SU-DHL-6 (cell line): ENCODE data around the gene RTF1.

ENCODE experiments used
- H2AFZ ChIP-seq: fragments of 200-600 bp; sonication (generic); 2 replicates; pipeline ENCODE4 v1.6.1; 2014; ENCODE audit warnings: low read depth, mild to moderate bottlenecking, moderate library complexity, mixed read lengths, antibody characterized with exemption, low read length; ENCODE audit not compliant: severe bottlenecking
- H3F3A ChIP-seq: fragments of 200-600 bp; shearing (Covaris generic); 2 replicates; pipeline ENCODE4 v1.6.0; 2016; ENCODE audit warnings: antibody characterized with exemption, mild to moderate bottlenecking; ENCODE audit not compliant: insufficient read depth
- H3K27ac ChIP-seq: fragments of 200-600 bp; sonication (generic); 2 replicates; pipeline ENCODE4 v1.5.1; 2016; ENCODE audit warnings: low read depth, mild to moderate bottlenecking, low read length, moderate library complexity, mixed read lengths
- H3K27me3 ChIP-seq: fragments of 200-600 bp; sonication (generic), shearing (Covaris generic); 2 replicates; pipeline ENCODE4 v1.6.0; 2014; ENCODE audit warnings: mild to moderate bottlenecking, low read length
- H3K36me3 ChIP-seq: fragments of 200-600 bp; sonication (generic); 2 replicates; pipeline ENCODE4 v1.6.1; 2014; ENCODE audit warnings: mild to moderate bottlenecking, low read length, mixed read lengths
- H3K4me2 ChIP-seq: fragments of 300-600, 200-600 bp; shearing (Covaris generic), sonication (generic); 2 replicates; pipeline ENCODE4 v1.6.0; 2014; ENCODE audit warnings: low read length, low read depth, mild to moderate bottlenecking; ENCODE audit not compliant: poor library complexity, severe bottlenecking
- H3K4me3 ChIP-seq: fragments of 200-600 bp; sonication (generic); 2 replicates; pipeline ENCODE4 v1.5.1; 2014; ENCODE audit warnings: antibody characterized with exemption, low read length, mild to moderate bottlenecking, mixed read lengths; ENCODE audit not compliant: insufficient read depth, poor library complexity, severe bottlenecking
- H3K79me2 ChIP-seq: fragments of 200-600 bp; sonication (generic); 2 replicates; pipeline ENCODE4 v1.6.1; 2014; ENCODE audit warnings: mild to moderate bottlenecking, low read length, moderate library complexity; ENCODE audit not compliant: insufficient read depth
- H3K9ac ChIP-seq: fragments of 200-600 bp; sonication (generic); 2 replicates; pipeline ENCODE4 v1.7.0; 2014; ENCODE audit warnings: mild to moderate bottlenecking, low read length
- H3K9me2 ChIP-seq: fragments of 200-600 bp; sonication (generic); replicated peaks from 2 replicates; pipeline ENCODE4 v1.6.1; 2014; ENCODE audit warnings: low read length; ENCODE audit not compliant: insufficient read depth
- H3K9me3 ChIP-seq: fragments of 200-600 bp; sonication (generic); 2 replicates; pipeline ENCODE4 v1.6.1; 2014; ENCODE audit warnings: low read length, mixed read lengths; ENCODE audit not compliant: insufficient read depth
- H4K20me1 ChIP-seq: fragments of 200-600 bp; sonication (generic); 2 replicates; pipeline ENCODE4 v1.6.1; 2014; ENCODE audit warnings: low read depth, mild to moderate bottlenecking, antibody characterized with exemption, low read length, moderate library complexity, mixed read lengths
- EZH2phosphoT487 ChIP-seq: fragments of 200-600 bp; sonication (generic), shearing (Covaris generic); conservative IDR thresholded peaks from 2 replicates; pipeline ENCODE4 v1.6.1; 2018; ENCODE audit warnings: mild to moderate bottlenecking, antibody characterized with exemption, low read length, moderate library complexity, mixed read lengths
- TF ChIP-seq, protein P1 (sequence below): fragments of 200-600 bp; sonication (generic); IDR thresholded peaks from one replicate; pipeline ENCODE4 v1.5.1; 2017; ENCODE audit warnings: antibody characterized with exemption, mild to moderate bottlenecking, low read length, moderate library complexity; ENCODE audit not compliant: insufficient read depth, poor library complexity, severe bottlenecking

The RTF1 gene

DNA sequence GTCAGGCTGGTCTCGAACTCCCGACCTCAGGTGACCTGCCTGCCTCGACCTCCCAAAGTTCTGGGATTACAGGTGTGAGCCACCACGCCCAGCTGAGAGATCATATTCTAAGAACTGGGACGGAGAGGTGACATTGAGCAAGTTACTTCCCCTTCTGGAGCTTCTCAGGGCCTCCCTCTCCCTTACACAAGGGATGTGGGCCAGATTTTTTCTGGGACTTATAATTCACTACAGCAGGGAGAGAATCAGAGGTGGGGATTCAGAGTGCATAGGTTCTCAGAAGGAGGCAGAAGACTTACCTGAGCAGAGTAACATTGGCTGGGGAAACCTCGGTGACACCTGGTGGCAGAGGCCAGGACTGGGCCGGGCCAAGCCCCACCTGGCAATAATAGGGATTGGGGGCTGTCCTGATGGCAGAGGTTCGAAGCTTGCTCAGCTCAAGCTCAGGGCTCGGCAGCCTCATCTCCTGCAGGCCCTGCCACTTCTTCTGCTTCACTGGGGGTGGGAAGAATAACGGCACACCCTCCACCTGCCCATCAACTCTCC is 90.0 kb downstream of the RTF1 start:
- Histone ChIP-seq H3K9me2 (no peaks in the 10 kb centered on the region), H3F3A (no peaks in the 10 kb centered on the region), H3K9ac (no peak overlapping the region), H3K79me2 (no peaks in the 10 kb centered on the region), H3K27me3 (no peaks in the 10 kb centered on the region), H3K4me3 (no peak overlapping the region), H3K27ac (no peak overlapping the region), H3K4me2 (no peak overlapping the region), H3K9me3 (no peaks in the 10 kb centered on the region), H3K36me3 (no peaks in the 10 kb centered on the region), H4K20me1 (no peaks in the 10 kb centered on the region), H2AFZ (no peak overlapping the region)
- TF ChIP-seq, protein P1, sequence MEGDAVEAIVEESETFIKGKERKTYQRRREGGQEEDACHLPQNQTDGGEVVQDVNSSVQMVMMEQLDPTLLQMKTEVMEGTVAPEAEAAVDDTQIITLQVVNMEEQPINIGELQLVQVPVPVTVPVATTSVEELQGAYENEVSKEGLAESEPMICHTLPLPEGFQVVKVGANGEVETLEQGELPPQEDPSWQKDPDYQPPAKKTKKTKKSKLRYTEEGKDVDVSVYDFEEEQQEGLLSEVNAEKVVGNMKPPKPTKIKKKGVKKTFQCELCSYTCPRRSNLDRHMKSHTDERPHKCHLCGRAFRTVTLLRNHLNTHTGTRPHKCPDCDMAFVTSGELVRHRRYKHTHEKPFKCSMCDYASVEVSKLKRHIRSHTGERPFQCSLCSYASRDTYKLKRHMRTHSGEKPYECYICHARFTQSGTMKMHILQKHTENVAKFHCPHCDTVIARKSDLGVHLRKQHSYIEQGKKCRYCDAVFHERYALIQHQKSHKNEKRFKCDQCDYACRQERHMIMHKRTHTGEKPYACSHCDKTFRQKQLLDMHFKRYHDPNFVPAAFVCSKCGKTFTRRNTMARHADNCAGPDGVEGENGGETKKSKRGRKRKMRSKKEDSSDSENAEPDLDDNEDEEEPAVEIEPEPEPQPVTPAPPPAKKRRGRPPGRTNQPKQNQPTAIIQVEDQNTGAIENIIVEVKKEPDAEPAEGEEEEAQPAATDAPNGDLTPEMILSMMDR, result no peak
- no peak for TF ChIP-seq EZH2phosphoT487

DNA sequence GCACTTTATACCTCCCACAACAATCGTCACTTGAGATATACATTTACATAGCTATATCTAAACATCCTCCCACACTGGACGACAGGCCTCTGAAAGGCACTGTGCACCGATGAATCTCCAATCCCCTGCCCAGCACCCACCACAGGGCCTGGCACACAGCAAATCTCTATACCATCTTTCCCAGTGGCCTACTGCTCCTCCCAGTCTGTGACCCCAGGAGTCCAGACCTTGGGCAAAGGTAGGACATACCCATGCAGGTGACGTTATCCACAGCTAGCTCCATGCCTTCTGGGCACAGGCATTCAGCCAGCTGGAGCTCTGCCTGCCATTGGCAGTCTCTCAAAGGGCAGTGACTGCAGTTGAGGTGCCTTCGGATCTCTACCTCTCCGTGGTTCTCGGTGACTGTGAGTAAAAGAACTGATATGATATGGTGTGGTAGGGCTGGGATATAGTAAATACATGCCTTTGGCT is 91.0 kb downstream of the RTF1 start:
- Histone ChIP-seq H3K4me2 (no peak overlapping the region), H3F3A (no peaks in the 10 kb centered on the region), H2AFZ (no peak overlapping the region), H3K9me2 (no peaks in the 10 kb centered on the region), H3K27me3 (no peaks in the 10 kb centered on the region), H3K79me2 (no peaks in the 10 kb centered on the region), H3K27ac (no peak overlapping the region), H3K9me3 (no peaks in the 10 kb centered on the region), H3K36me3 (no peaks in the 10 kb centered on the region), H4K20me1 (no peaks in the 10 kb centered on the region), H3K9ac (no peak overlapping the region), H3K4me3 (no peak overlapping the region)
- TF ChIP-seq, protein P1, result no peak
- TF ChIP-seq EZH2phosphoT487, result no peak

DNA sequence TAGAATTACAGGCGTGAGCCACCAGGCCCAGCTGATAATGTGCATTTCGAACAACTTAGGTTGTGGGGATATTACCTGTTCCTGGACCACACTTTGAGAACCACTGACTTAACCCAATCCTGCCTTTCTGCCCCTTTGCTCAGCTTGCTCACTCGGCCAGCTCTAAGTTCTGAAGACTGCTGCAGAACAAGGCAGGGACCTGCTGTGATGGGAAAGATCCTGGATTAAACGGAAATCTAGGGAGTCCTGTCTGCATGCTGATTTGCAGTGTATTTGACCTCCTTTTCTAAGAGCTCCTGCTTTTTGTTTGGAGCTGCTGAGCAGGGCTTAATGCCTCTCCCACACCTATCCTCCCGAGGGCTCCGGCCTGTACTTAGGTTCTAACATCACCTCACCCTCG is 93.8 kb downstream of the RTF1 start:
- H3K4me2 ChIP-seq, result no peak overlapping the region
- TF ChIP-seq, protein P1, result no peak
- no peak for TF ChIP-seq EZH2phosphoT487
- H3K27ac ChIP-seq, result no peak overlapping the region
- H3F3A ChIP-seq, result no peaks in the 10 kb centered on the region
- H3K9ac ChIP-seq, result no peak overlapping the region
- no peak overlapping the region for H2AFZ ChIP-seq
- H3K27me3 ChIP-seq, result no peaks in the 10 kb centered on the region
- H3K9me2 ChIP-seq, result no peaks in the 10 kb centered on the region
- H3K9me3 ChIP-seq, result no peaks in the 10 kb centered on the region
- no peaks in the 10 kb centered on the region for H3K36me3 ChIP-seq
- H4K20me1 ChIP-seq, result no peaks in the 10 kb centered on the region
- no peak overlapping the region for H3K4me3 ChIP-seq
- H3K79me2 ChIP-seq, result no peaks in the 10 kb centered on the region
